Progenitor cell of endocrine pancreas (in vitro differentiated cells): ENCODE results near the gene TREML1. TPM values are rescaled to one million over a fixed set of nuclear protein-coding genes. Genes with fewer than 3 reads are reported as not detected.
A peak's percentile ranks its signal among the peaks of the same experiment; 100 is the strongest.

Experiments used
- DNase-seq: peaks from one replicate; pipeline ENCODE4 v3.0.0; 2021; ENCODE audit warnings: low spot score; ENCODE audit not compliant: unreplicated experiment
- H3K27ac Mint-ChIP-seq: 2 replicates; pipeline ENCODE4 v1.8.0; 2021; ENCODE audit warnings: mild to moderate bottlenecking, moderate library complexity, mixed read lengths
- H3K27me3 Mint-ChIP-seq: 2 replicates; pipeline ENCODE4 v1.8.0; 2021; ENCODE audit warnings: mixed read lengths
- H3K36me3 Mint-ChIP-seq: 2 replicates; pipeline ENCODE4 v1.8.0; 2022; ENCODE audit warnings: mixed read lengths; ENCODE audit not compliant: insufficient read depth
- H3K4me1 Mint-ChIP-seq: 2 replicates; pipeline ENCODE4 v1.8.0; 2021; ENCODE audit warnings: low read depth, mixed read lengths
- H3K4me3 Mint-ChIP-seq: 2 replicates; pipeline ENCODE4 v1.8.0; 2021; ENCODE audit warnings: low read depth, mild to moderate bottlenecking, moderate library complexity, mixed read lengths
- H3K9me3 Mint-ChIP-seq: 2 replicates; pipeline ENCODE4 v1.8.0; 2021; ENCODE audit warnings: low read depth, mixed read lengths
- CTCF ChIP-seq: fragments of 200-600 bp; sonication (generic); IDR thresholded peaks from one replicate; pipeline ENCODE4 v1.5.0; 2021; ENCODE audit warnings: antibody characterized with exemption, mild to moderate bottlenecking; ENCODE audit not compliant: unreplicated experiment
- total RNA-seq: library from RNA; stranded (reverse); gene quantifications from 2 replicates; pipeline ENCODE4 v1.2.1, GENCODE V29; 2021

TREML1 gene
- total RNA-seq, 1 donor from 2014 or later: not detected

- no peak for TF ChIP-seq CTCF
- Mint-ChIP-seq H3K27me3 (peaks cover 15% of the 10 kb centered on the region), H3K36me3 (no peaks in the 10 kb centered on the region), H3K4me1 (no peaks in the 10 kb centered on the region), H3K9me3 (no peaks in the 10 kb centered on the region), H3K27ac (no peak overlapping the region), H3K4me3 (no peak overlapping the region)
- DNase-seq: no peak
Measured at GRCh38 chr6:41170547-41171160, 16.5 kb upstream of the TREML1 start.

DNA sequence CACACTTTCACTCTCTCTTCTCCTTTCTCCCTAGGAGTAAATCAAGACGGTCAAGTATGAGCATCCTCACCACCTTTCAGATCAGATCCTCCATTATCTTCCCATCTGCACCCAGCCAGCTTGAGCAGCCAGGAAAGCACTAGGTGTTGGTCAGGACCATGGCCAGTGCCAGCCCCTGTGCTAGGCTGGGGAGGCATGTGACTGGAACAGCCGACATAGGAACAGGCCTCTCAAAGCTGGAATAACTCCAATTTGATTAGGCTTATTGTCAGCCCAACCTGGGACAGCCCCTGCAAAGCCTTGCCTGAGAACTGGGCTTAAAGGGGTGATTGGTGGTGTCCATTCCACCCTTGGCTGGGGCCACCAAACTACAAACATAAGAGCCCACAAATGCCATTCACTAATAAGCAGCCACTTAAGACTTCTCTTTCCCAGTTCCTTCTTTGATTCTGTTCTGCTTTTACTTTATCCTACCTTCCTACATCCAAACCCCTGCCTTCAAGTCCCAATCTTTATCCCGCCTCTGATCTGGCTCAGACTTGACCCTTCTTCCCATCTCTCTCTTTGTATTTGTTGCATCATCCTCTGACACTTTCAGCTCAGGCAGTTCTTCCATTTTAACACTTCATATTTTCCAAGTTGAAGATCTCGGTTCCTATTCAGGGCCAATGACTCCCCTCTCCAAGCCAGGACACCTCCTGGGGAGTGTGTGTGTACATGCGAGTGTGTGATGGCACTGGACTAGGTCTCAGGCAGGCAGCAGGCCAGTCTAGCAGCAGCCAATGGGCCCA, 13.2 kb upstream of the TREML1 start:
- Mint-ChIP-seq H3K27me3 (peaks cover 15% of the 10 kb centered on the region), H3K27ac (no peak overlapping the region), H3K9me3 (no peaks in the 10 kb centered on the region), H3K4me1 (no peaks in the 10 kb centered on the region), H3K36me3 (no peaks in the 10 kb centered on the region), H3K4me3 (no peak overlapping the region)
- DNase-seq: peak; percentile 39
- TF ChIP-seq CTCF: no peak

- peaks cover 14% of the 10 kb centered on the region for H3K27me3 Mint-ChIP-seq
- no peak for TF ChIP-seq CTCF
- H3K4me1 Mint-ChIP-seq: no peaks in the 10 kb centered on the region
Measured at GRCh38 chr6:41164551-41165120, 10.5 kb upstream of the TREML1 start.

GRCh38 chr6:41163419-41163717, 9.2 kb upstream of the TREML1 start:
- Mint-ChIP-seq H3K27me3 (peaks cover 14% of the 10 kb centered on the region), H3K4me1 (no peaks in the 10 kb centered on the region), H3K9me3 (no peaks in the 10 kb centered on the region), H3K27ac (no peak overlapping the region), H3K36me3 (no peaks in the 10 kb centered on the region), H3K4me3 (no peak overlapping the region)
- no peak for DNase-seq
- no peak for TF ChIP-seq CTCF

More at GRCh38 chr6:41164551-41165120, 10.5 kb upstream of the TREML1 start:
- no peaks in the 10 kb centered on the region for H3K36me3 Mint-ChIP-seq
- DNase-seq: no peak
- no peak overlapping the region for H3K4me3 Mint-ChIP-seq
- no peaks in the 10 kb centered on the region for H3K9me3 Mint-ChIP-seq
- no peak overlapping the region for H3K27ac Mint-ChIP-seq

DNA sequence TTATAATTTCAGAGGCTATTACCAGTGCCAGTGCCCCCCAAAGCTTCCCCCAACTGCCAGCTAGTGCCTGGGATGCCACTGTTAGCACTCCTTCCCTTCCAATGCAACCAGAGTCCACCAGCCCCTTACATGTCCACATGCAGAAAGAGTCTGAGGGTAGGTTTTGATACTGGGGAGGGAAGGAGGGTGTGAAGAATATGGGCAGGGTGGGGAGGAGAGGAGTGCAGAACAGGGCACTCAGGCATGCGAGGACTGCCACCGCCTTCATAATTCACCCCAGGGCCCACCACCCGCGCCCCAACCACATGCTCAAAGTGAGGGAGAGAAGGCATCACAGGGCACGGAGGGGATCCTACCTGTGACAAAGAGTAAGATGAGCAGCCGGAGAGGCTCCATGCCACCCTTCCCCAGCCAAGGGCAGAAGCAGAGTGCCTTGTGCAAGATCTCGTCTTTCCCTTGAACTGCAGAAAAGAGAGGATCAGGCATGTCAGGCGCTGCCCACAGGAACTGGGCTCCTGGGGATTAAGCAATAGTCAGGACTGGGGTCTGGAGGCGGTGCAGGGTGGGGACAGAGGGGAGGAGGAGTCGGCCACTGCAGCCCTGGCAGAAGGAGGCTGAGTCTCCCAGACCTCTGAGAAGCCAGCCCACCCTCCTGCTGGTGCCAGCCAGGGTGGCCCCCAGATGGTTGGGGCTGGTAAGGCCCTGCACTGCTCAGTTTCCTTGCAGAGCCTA, 8.7 kb upstream of the TREML1 start, which contains the start of gene TREM2:
TREM2 (minus strand) TSS at position 430 of the 732 bp plus-strand sequence; CDS start at position 396, 34 bp downstream.
- H3K27ac Mint-ChIP-seq: no peak within 1 kb of the TSS

More for the DNA sequence above, 8.7 kb upstream of the TREML1 start, which contains the start of gene TREM2:
- no peak for TF ChIP-seq CTCF
- Mint-ChIP-seq H3K36me3 (no peaks in the 10 kb centered on the region), H3K4me1 (no peaks in the 10 kb centered on the region), H3K9me3 (no peaks in the 10 kb centered on the region), H3K27me3 (peaks cover 17% of the 10 kb centered on the region), H3K4me3 (no peak within 1 kb of the TSS)
- DNase-seq: no peak
